Transverse colon (tissue), 4 donors: ENCODE results near the gene GPR107. TPM values are rescaled to one million over a fixed set of nuclear protein-coding genes. Genes with fewer than 3 reads are reported as not detected.
A peak's percentile ranks its signal among the peaks of the same experiment; 100 is the strongest.

ENCODE experiments used
- DNase-seq: peaks from one replicate; pipeline ENCODE4 v3.0.0-alpha.2; 2019
- H3K27ac ChIP-seq, 4 donors: fragments of 200-600 bp; sonication (generic); 2 replicates each; pipeline ENCODE4 v1.5.1; 2016 to 2018; ENCODE audit warnings: inconsistent platforms in 4 of 4
- H3K27me3 ChIP-seq: fragments of 200-600 bp; sonication (generic); 2 replicates; pipeline ENCODE4 v1.5.1; 2017; ENCODE audit warnings: inconsistent platforms
- H3K36me3 ChIP-seq, 4 donors: fragments of 200-600 bp; sonication (generic); 2 replicates each; pipeline ENCODE4 v1.5.1; 2017 to 2019; ENCODE audit warnings: inconsistent platforms in 4 of 4
- H3K4me1 ChIP-seq, 4 donors: fragments of 200-600 bp; sonication (generic); 2 replicates each; pipeline ENCODE4 v1.5.1; 2017 to 2020; ENCODE audit warnings: inconsistent platforms in 4 of 4
- H3K4me3 ChIP-seq, 4 donors: fragments of 200-600 bp; sonication (generic); 1 replicate in 1 of 4; 2 replicates in 3 of 4; pipeline versions ENCODE4 v1.5.1 to v1.6.1; 2017 to 2019; ENCODE audit warnings: inconsistent platforms in 4 of 4
- H3K9me3 ChIP-seq, 2 donors: fragments of 200-600 bp; sonication (generic); 2 replicates each; pipeline ENCODE4 v1.5.1; 2017 to 2019; ENCODE audit warnings: inconsistent platforms in 2 of 2
- EP300 ChIP-seq: sonication (generic); formaldehyde crosslinking; IDR thresholded peaks from one replicate; pipeline ENCODE4 v1.6.1; 2017; ENCODE audit warnings: antibody characterized with exemption, low read depth
- POLR2A ChIP-seq: fragments of 450-650 bp; IDR thresholded peaks from one replicate; pipeline ENCODE4 v1.6.1; 2016; ENCODE audit warnings: antibody characterized with exemption, mild to moderate bottlenecking, moderate library complexity
- POLR2AphosphoS5 ChIP-seq, 3 donors: sonication (generic); formaldehyde crosslinking; IDR thresholded peaks; one replicate each; pipeline ENCODE4 v1.6.1; 2016; ENCODE audit warnings: antibody characterized with exemption in 3 of 3
- WGBS, 2 donors: methylation state at CpG; one replicate each; pipeline ENCODE4 v1.1.5; 2018; ENCODE audit warnings: low coverage in 1 of 2; 5-methylcytosine and 5-hydroxymethylcytosine counted together
- in situ Hi-C, 4 donors: fragments of 200-750 bp; cut with MboI; loops; one replicate each; pipeline versions ENCODE4 v1.15.0 to v1.15.1; 2017; ENCODE audit warnings: low sequenced_read_pairs in 3 of 4, low pct_ligation_motif_present in 1 of 4, low pct_unique_long_range_greater_than_20kb in 1 of 4
- intact Hi-C: fragments of 100-400 bp; cut with DNase I; formaldehyde crosslinking; loops from one replicate; pipeline ENCODE4 v1.15.1; 2023; ENCODE audit warnings: low total_unique reads
- total RNA-seq, 4 donors: library from RNA; depleted of rRNA; stranded (reverse); fragments of >200 nt; gene quantifications; one replicate each; pipeline ENCODE4 v1.1.0, GENCODE V29; 2016
- TF ChIP-seq, protein P1 (sequence below), 5 experiments: fragments of 200-600 bp in 3 of 5; fragments of 450-650 bp in 2 of 5; sonication (generic) in 3 of 5; IDR thresholded peaks; 1 replicate in 2 of 5; 2 replicates in 3 of 5; pipeline ENCODE4 v1.5.1; 2016 to 2017; ENCODE audit warnings: antibody characterized with exemption in 5 of 5, inconsistent platforms in 3 of 5, mild to moderate bottlenecking in 2 of 5, moderate library complexity in 1 of 5

GPR107 gene
- total RNA-seq, 4 donors from 2014 or later = 25.7 to 33.7 (median 32.7) TPM

DNA sequence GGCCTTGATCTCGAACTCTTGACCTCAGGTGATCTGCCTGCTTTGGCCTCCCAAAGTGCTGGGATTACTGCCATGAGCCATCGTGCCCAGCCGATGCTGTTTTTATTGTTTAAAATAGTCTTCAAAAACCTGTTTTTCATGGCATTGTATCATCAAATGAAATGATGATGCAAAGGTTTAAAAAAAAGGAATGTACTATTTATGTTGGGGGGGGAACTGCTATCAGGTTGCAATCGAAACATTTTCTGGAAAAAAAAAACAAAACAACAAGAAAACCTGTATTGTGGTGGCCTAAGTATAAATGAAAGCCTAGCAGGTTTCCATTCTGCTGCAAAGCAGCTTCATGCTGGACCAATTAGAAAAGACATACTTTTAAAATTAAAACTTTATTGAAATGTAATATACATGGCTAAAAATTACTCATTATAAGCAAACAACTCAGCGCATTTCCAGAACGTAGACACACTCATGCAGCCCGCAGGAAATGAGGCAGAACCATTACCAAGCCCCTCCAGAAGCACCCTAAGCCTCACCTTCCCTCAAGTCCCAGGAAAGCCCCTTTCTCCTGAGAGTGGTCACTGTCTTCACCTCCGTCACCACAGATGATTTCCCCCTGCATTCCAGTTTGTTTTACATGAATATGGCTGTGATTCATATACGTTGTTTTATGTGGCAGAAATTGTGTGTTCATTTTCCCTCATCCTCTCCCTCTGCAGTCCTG, 19.0 kb downstream of the GPR107 start:
- in situ Hi-C loops = no loop called here
- WGBS, 2 donors = 81 to 89% methylated on average over 8 to 9 of the region's 9 CpGs
- no peaks in the 10 kb centered on the region for H3K9me3 ChIP-seq
- H3K4me1 ChIP-seq = peaks cover 3 to 26% (median 12%) of the 10 kb centered on the region in 4 donors
- H3K27me3 ChIP-seq = no peaks in the 10 kb centered on the region
- peaks cover 0 to 17% (median 6%) of the 10 kb centered on the region in 4 donors for H3K36me3 ChIP-seq
- H3K27ac ChIP-seq = no peak overlapping the region
- no peak for DNase-seq
- intact Hi-C loops = no loop called here
- TF ChIP-seq POLR2A = no peak
- no peak for TF ChIP-seq POLR2AphosphoS5 (IDR thresholded peaks at IDR 0.05)
- TF ChIP-seq, protein P1, sequence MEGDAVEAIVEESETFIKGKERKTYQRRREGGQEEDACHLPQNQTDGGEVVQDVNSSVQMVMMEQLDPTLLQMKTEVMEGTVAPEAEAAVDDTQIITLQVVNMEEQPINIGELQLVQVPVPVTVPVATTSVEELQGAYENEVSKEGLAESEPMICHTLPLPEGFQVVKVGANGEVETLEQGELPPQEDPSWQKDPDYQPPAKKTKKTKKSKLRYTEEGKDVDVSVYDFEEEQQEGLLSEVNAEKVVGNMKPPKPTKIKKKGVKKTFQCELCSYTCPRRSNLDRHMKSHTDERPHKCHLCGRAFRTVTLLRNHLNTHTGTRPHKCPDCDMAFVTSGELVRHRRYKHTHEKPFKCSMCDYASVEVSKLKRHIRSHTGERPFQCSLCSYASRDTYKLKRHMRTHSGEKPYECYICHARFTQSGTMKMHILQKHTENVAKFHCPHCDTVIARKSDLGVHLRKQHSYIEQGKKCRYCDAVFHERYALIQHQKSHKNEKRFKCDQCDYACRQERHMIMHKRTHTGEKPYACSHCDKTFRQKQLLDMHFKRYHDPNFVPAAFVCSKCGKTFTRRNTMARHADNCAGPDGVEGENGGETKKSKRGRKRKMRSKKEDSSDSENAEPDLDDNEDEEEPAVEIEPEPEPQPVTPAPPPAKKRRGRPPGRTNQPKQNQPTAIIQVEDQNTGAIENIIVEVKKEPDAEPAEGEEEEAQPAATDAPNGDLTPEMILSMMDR (IDR thresholded peaks at IDR 0.05) = no peak
- no peak for TF ChIP-seq EP300
- H3K4me3 ChIP-seq = no peak overlapping the region

DNA sequence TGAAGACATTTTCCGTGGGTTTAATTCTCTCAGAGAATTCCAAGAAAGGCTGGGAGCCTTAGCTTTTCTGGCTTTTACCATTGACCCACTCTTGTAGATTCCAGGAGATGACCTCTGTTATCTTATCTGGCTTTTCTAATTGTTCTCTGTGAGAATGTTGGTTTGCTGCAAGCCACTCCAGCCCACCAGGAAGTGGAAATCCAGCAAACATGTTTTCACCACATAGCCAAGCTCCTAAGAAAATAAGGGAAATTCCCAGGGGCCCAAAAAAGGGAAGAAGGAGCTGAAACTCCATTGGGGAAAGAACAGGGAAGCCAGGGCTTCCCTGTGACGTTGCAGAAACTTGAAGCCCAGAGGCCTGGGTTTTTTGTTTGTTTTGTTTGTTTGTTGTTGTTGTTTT, 19.7 kb downstream of the GPR107 start:
- DNase-seq = no peak
- intact Hi-C loops = no loop called here
- H3K36me3 ChIP-seq = peaks cover 0 to 21% (median 10%) of the 10 kb centered on the region in 4 donors
- in situ Hi-C loops = no loop called here
- no peak overlapping the region for H3K4me3 ChIP-seq
- peaks cover 1 to 22% (median 9%) of the 10 kb centered on the region in 4 donors for H3K4me1 ChIP-seq
- no peaks in the 10 kb centered on the region for H3K9me3 ChIP-seq
- TF ChIP-seq POLR2A (no peak), POLR2AphosphoS5 (IDR thresholded peaks at IDR 0.05) (no peak), EP300 (no peak)
- TF ChIP-seq, protein P1 (IDR thresholded peaks at IDR 0.05) = no peak
- peak overlapping the region in 1 of 4 donors; percentile 34 for H3K27ac ChIP-seq
- 58 to 67% methylated on average over 2 of the region's 2 CpGs for WGBS, 2 donors
- H3K27me3 ChIP-seq = no peaks in the 10 kb centered on the region

DNA sequence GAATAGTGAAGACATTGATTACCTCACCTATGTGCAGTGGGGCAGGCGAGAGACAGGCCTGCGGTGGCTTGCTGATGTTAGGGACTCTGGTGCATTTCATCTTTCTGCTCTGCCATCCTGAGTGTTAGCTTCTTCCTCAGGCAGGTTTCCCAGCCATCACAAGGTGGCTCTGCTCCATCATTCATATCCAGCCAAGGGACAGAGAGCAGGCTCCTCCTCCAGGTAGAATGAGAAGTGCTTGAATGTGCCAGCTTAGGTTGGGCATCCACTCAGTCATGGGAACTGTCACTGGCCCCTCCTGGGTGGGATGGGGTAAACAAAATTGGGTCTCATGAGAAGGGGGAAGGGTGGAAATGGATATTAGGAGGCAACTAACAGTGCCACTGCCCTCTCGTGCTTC, 24.8 kb downstream of the GPR107 start:
- H3K36me3 ChIP-seq = peaks cover 0 to 47% (median 19%) of the 10 kb centered on the region in 4 donors
- WGBS, 2 donors = 94% methylated on average over 3 of the region's 3 CpGs; no CpG with 5 or more reads in 1 of the 2 donors
- no peaks in the 10 kb centered on the region for H3K9me3 ChIP-seq

DNA sequence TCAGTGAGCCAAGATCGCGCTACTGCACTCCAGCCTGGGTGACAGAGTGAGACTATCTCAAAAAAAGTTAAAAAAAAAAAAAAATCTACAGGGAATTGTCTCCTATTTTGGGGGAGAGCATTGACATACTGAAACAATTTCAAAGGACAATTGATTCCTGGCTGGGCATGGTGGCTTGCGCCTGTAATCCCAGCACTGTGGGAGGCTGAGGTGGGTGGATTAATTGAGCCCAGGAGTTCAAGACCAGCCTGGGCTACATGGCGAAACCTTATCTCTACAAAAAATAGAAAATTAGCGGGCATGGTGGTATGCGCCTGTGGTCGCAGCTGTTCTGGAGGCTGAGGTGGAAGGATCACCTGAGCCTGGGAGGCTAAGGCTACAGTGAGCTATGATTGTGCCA, 30.6 kb downstream of the GPR107 start:
- Histone ChIP-seq H3K9me3 (no peaks in the 10 kb centered on the region), H3K27me3 (no peaks in the 10 kb centered on the region), H3K4me1 (no peaks in the 10 kb centered on the region), H3K36me3 (peaks cover 0 to 37% (median 10%) of the 10 kb centered on the region in 4 donors), H3K4me3 (no peak overlapping the region), H3K27ac (no peak overlapping the region)
- no peak for DNase-seq
- intact Hi-C loops = no loop called here
- in situ Hi-C loops = no loop called here
- 87 to 96% methylated on average over 7 of the region's 7 CpGs for WGBS, 2 donors
- TF ChIP-seq, protein P1 (IDR thresholded peaks at IDR 0.05) = no peak
- TF ChIP-seq POLR2AphosphoS5 (IDR thresholded peaks at IDR 0.05) (no peak), POLR2A (no peak), EP300 (no peak)

More for the DNA sequence above, 24.8 kb downstream of the GPR107 start:
- no peaks in the 10 kb centered on the region for H3K27me3 ChIP-seq
- H3K4me1 ChIP-seq = peaks cover 0 to 5% (median 1%) of the 10 kb centered on the region in 4 donors
- in situ Hi-C loops = no loop called here
- TF ChIP-seq EP300 (no peak), POLR2AphosphoS5 (IDR thresholded peaks at IDR 0.05) (no peak), POLR2A (no peak)
- TF ChIP-seq, protein P1 (IDR thresholded peaks at IDR 0.05) = no peak
- no peak overlapping the region for H3K27ac ChIP-seq
- DNase-seq = no peak
- no peak overlapping the region for H3K4me3 ChIP-seq
- intact Hi-C loops = no loop called here
